NCI-H526 (cell line): Measurements from ENCODE around the gene TENT5A.
"Not testable (repeated sequence)": the region's sequence is repeated elsewhere in the genome, so short reads cannot be mapped to it uniquely, and the experiment has no call there.

Experiments used
- DNase-seq, 2 experiments: peaks; one replicate each; lab custom pipeline; 2025; lab: John Stamatoyannopoulos, UW

The TENT5A gene

GRCh38 chr6:81752084-81752920, at the start of gene TENT5A:
TSS of gene TENT5A (minus strand) at chr6:81752681. CDS start at chr6:81752141, 540 bp downstream.
- DNase-seq: peak; percentile 79 to 90

GRCh38 chr6:81801489-81801888, 49.0 kb upstream of the TENT5A start:
- no peak for DNase-seq

GRCh38 chr6:81800666-81801065, 48.2 kb upstream of the TENT5A start:
- DNase-seq: no peak

GRCh38 chr6:81799323-81799722, 46.8 kb upstream of the TENT5A start:
- no peak for DNase-seq

GRCh38 chr6:81797591-81797990, 45.1 kb upstream of the TENT5A start:
- no peak for DNase-seq

GRCh38 chr6:81795890-81796289, 43.4 kb upstream of the TENT5A start:
- DNase-seq: no peak

GRCh38 chr6:81793821-81794475, 41.5 kb upstream of the TENT5A start:
- no peak for DNase-seq

- DNase-seq: no peak
Observed at GRCh38 chr6:81792826-81793225, 40.3 kb upstream of the TENT5A start.

GRCh38 chr6:81791756-81792155, 39.3 kb upstream of the TENT5A start:
- DNase-seq: no peak

- no peak for DNase-seq
Observed at GRCh38 chr6:81790034-81790433, 37.6 kb upstream of the TENT5A start.

- no peak for DNase-seq
Observed at GRCh38 chr6:81789291-81789690, 36.8 kb upstream of the TENT5A start.

- no peak for DNase-seq
Observed at GRCh38 chr6:81788748-81789147, 36.3 kb upstream of the TENT5A start.

GRCh38 chr6:81787313-81788068, 35.0 kb upstream of the TENT5A start:
- no peak for DNase-seq

- DNase-seq: no peak
Observed at GRCh38 chr6:81786150-81786549, 33.7 kb upstream of the TENT5A start.

GRCh38 chr6:81785377-81785776, 32.9 kb upstream of the TENT5A start:
- DNase-seq: peak in 1 of 2 experiments; percentile 32

- DNase-seq: no peak
Observed at GRCh38 chr6:81783893-81784292, 31.4 kb upstream of the TENT5A start.

- DNase-seq: no peak
Observed at GRCh38 chr6:81781624-81782023, 29.1 kb upstream of the TENT5A start.

- no peak for DNase-seq
Observed at GRCh38 chr6:81777586-81778268, 25.2 kb upstream of the TENT5A start.

GRCh38 chr6:81776219-81776618, 23.7 kb upstream of the TENT5A start:
- not testable (repeated sequence) for DNase-seq

GRCh38 chr6:81774542-81774941, 22.1 kb upstream of the TENT5A start:
- peak in 1 of 2 experiments; percentile 39 for DNase-seq

GRCh38 chr6:81773887-81774286, 21.4 kb upstream of the TENT5A start:
- DNase-seq: no peak

GRCh38 chr6:81772741-81773140, 20.3 kb upstream of the TENT5A start:
- no peak for DNase-seq
